Activated CD4-positive, alpha-beta T cell treated with anti-CD3 and anti-CD28 coated beads, Interleukin-2, Interleukin-4, amounts not matched to agents 100 ng/mL and 50 ng/mL, durations not matched to agents 16 hours and 8 hours (primary cell): ENCODE results near the gene GPRIN1.
"Not testable (repeated sequence)": the region's sequence is repeated elsewhere in the genome, so short reads cannot be mapped to it uniquely, and the experiment has no call there.

Experiments
- DNase-seq: peaks from one replicate; pipeline ENCODE4 v3.0.0-alpha.2; 2020; ENCODE audit warnings: low spot score

The GPRIN1 gene

GRCh38 chr5:176574297-176574591 is 35.7 kb downstream of the GPRIN1 start:
- DNase-seq = no peak

- peak; percentile 75 for DNase-seq
Measured at GRCh38 chr5:176573564-176574296, 36.2 kb downstream of the GPRIN1 start.

GRCh38 chr5:176570044-176570443 is 39.9 kb downstream of the GPRIN1 start:
- DNase-seq = no peak

GRCh38 chr5:176568657-176569056 is 41.3 kb downstream of the GPRIN1 start:
- DNase-seq = no peak

- DNase-seq = no peak
Measured at GRCh38 chr5:176565760-176566288, 44.1 kb downstream of the GPRIN1 start.

- no peak for DNase-seq
Measured at GRCh38 chr5:176564002-176564401, 46.0 kb downstream of the GPRIN1 start.

GRCh38 chr5:176562189-176562588 is 47.8 kb downstream of the GPRIN1 start:
- no peak for DNase-seq

- no peak for DNase-seq
Measured at GRCh38 chr5:176561259-176561658, 48.7 kb downstream of the GPRIN1 start.

- no peak for DNase-seq
Measured at GRCh38 chr5:176560364-176560763, 49.6 kb downstream of the GPRIN1 start.

- no peak for DNase-seq
Measured at GRCh38 chr5:176559683-176560082, 50.3 kb downstream of the GPRIN1 start.

- DNase-seq = no peak
Measured at GRCh38 chr5:176557846-176558245, 52.1 kb downstream of the GPRIN1 start.

- DNase-seq = no peak
Measured at GRCh38 chr5:176553260-176554085, 56.5 kb downstream of the GPRIN1 start.

GRCh38 chr5:176552332-176552869 is 57.6 kb downstream of the GPRIN1 start:
- no peak for DNase-seq

- not testable (repeated sequence) for DNase-seq
Measured at GRCh38 chr5:176550937-176551336, 59.0 kb downstream of the GPRIN1 start.

GRCh38 chr5:176550275-176550831 is 59.6 kb downstream of the GPRIN1 start:
- DNase-seq = no peak

- no peak for DNase-seq
Measured at GRCh38 chr5:176549871-176550270, 60.1 kb downstream of the GPRIN1 start.

GRCh38 chr5:176548967-176549444 is 61.0 kb downstream of the GPRIN1 start, which contains the start of gene CDHR2:
TSS of gene CDHR2 (plus strand) at chr5:176549342. CDS start at chr5:176565353, 16,011 bp downstream.
- no peak for DNase-seq

- no peak for DNase-seq
Measured at GRCh38 chr5:176547802-176548201, 62.2 kb downstream of the GPRIN1 start.
